Common myeloid progenitor, CD34-positive (primary cell): ENCODE measurements around the gene SLC25A51.
A peak's percentile ranks its signal among the peaks of the same experiment; 100 is the strongest.

Experiments
- CTCF ChIA-PET: fragments of 350-600 bp; sonication (Branson Sonifier 250); formaldehyde crosslinking; loops from one replicate; lab custom pipeline; 2021; ENCODE audit warnings: antibody characterized with exemption; lab: Charles Lee
- POLR2A ChIA-PET: fragments of 350-600 bp; sonication (Branson Sonifier 250); formaldehyde crosslinking; loops from one replicate; lab custom pipeline; 2021; ENCODE audit warnings: antibody characterized with exemption; lab: Charles Lee
- DNase-seq, 3 donors: peaks; one replicate each; pipeline versions ENCODE4 v3.0.0 to v3.0.0-alpha.2; 2013
- H3K27ac ChIP-seq, 2 experiments: 1 replicate in 1 of 2; 2 replicates in 1 of 2; pipeline ENCODE4 v1.7.0; 2013; ENCODE audit warnings: inconsistent platforms in 2 of 2, low read length in 2 of 2, mild to moderate bottlenecking in 2 of 2, low read depth in 1 of 2, moderate library complexity in 1 of 2; ENCODE audit not compliant: severe bottlenecking in 2 of 2, insufficient read depth in 1 of 2, poor library complexity in 1 of 2
- H3K27me3 ChIP-seq, 5 experiments: replicated peaks in 2 of 5; 1 replicate in 3 of 5; 2 replicates in 2 of 5; pipeline versions ENCODE4 v1.6.1 to v1.7.0; 2013; ENCODE audit warnings: low read length in 4 of 5, mild to moderate bottlenecking in 2 of 5, moderate library complexity in 2 of 5, inconsistent platforms in 1 of 5; ENCODE audit not compliant: insufficient read depth in 5 of 5, control insufficient read depth in 4 of 5
- H3K36me3 ChIP-seq, 4 experiments: 1 replicate in 2 of 4; 2 replicates in 2 of 4; pipeline versions ENCODE4 v1.6.1 to v1.7.0; 2013; ENCODE audit warnings: low read length in 3 of 4, control low read depth in 1 of 4, mild to moderate bottlenecking in 1 of 4; ENCODE audit not compliant: control insufficient read depth in 4 of 4, insufficient read depth in 4 of 4
- H3K4me1 ChIP-seq, 4 experiments: 1 replicate in 3 of 4; 2 replicates in 1 of 4; pipeline versions ENCODE4 v1.6.1 to v1.7.1; 2013; ENCODE audit warnings: low read length in 3 of 4, mild to moderate bottlenecking in 3 of 4, control low read depth in 1 of 4, inconsistent platforms in 1 of 4, moderate library complexity in 1 of 4; ENCODE audit not compliant: control insufficient read depth in 4 of 4, insufficient read depth in 4 of 4; ENCODE audit errors: control extremely low read depth in 1 of 4
- H3K4me3 ChIP-seq, 7 experiments: 1 replicate in 4 of 7; 2 replicates in 3 of 7; pipeline versions ENCODE4 v1.5.1 to v1.7.0; 2013; ENCODE audit warnings: mild to moderate bottlenecking in 7 of 7, low read length in 6 of 7, moderate library complexity in 6 of 7, inconsistent platforms in 2 of 7, low read depth in 2 of 7, control low read depth in 1 of 7; ENCODE audit not compliant: insufficient read depth in 4 of 7, control insufficient read depth in 1 of 7; ENCODE audit errors: extremely low read depth in 1 of 7
- H3K9me3 ChIP-seq, 5 experiments: 1 replicate in 4 of 5; 2 replicates in 1 of 5; pipeline versions ENCODE4 v1.6.1 to v1.7.1; 2013; ENCODE audit warnings: low read length in 4 of 5, mild to moderate bottlenecking in 2 of 5, inconsistent platforms in 1 of 5, low read depth in 1 of 5, moderate library complexity in 1 of 5; ENCODE audit not compliant: control insufficient read depth in 4 of 5, insufficient read depth in 2 of 5; ENCODE audit errors: control extremely low read depth in 1 of 5
- WGBS: methylation state at CpG from one replicate; pipeline ENCODE4 v1.1.5; 2013; ENCODE audit not compliant: insufficient coverage; 5-methylcytosine and 5-hydroxymethylcytosine counted together

SLC25A51 gene

DNA sequence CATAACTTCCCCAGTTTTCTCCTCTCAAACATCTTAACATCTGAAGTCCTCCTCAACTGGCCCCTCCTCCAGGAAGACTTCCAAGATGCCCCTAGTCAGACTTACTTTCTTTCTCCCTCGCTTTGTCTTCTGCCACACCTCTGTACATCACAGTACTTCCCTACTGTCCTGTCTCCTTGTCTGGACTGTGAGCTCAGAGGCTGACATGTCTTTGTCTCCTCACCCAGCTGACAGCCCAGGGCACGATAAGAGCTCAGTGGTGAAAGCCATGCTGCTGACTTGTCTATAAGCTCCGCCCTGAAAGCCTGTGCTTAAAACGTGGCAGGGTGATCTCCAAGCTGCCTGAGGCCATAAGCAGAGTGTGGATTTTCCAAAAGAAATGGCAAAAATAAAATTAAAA is 33.0 kb upstream of the SLC25A51 start:
- no peak overlapping the region for H3K27ac ChIP-seq
- CTCF ChIA-PET, result no interaction called here
- WGBS, result 86% methylated on average over 4 of the region's 4 CpGs
- no peaks in the 10 kb centered on the region for H3K27me3 ChIP-seq
- DNase-seq, result no peak
- H3K4me3 ChIP-seq, result no peak overlapping the region
- H3K36me3 ChIP-seq, result peaks cover 0 to 2% (median 0%) of the 10 kb centered on the region in 4 experiments
- no peaks in the 10 kb centered on the region for H3K9me3 ChIP-seq
- H3K4me1 ChIP-seq, result no peaks in the 10 kb centered on the region
- POLR2A ChIA-PET, result interaction anchor here (0.5 kb wide), 1 partner anchor 129 kb away, joined by 3 read pairs; no protein-coding TSS in a partner anchor

DNA sequence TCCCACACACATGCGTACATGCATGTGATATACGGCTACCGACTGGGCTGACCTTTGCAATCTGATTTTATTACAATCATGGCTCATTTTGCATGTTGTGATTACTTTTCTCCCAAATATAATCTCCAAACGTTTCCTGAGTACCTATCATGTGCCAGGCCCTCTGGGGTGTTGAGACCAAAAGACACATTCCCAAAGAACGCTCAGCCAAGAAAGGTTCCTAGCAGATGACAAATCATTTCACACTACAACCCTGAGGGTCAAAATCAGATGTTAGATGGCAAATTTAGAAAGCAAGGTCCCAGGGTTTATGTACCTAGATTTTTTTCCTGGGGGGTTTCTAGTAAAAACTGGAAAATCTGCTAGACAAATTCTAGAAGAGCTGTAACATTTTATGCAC is 32.4 kb upstream of the SLC25A51 start:
- no peaks in the 10 kb centered on the region for H3K9me3 ChIP-seq
- no peak overlapping the region for H3K27ac ChIP-seq
- no peak overlapping the region for H3K4me3 ChIP-seq
- WGBS, result 85% methylated on average over 3 of the region's 5 CpGs
- H3K4me1 ChIP-seq, result no peaks in the 10 kb centered on the region
- H3K36me3 ChIP-seq, result peaks cover 0 to 2% (median 0%) of the 10 kb centered on the region in 4 experiments
- no peak for DNase-seq
- H3K27me3 ChIP-seq, result no peaks in the 10 kb centered on the region
- CTCF ChIA-PET, result no interaction called here
- POLR2A ChIA-PET, result no interaction called here

DNA sequence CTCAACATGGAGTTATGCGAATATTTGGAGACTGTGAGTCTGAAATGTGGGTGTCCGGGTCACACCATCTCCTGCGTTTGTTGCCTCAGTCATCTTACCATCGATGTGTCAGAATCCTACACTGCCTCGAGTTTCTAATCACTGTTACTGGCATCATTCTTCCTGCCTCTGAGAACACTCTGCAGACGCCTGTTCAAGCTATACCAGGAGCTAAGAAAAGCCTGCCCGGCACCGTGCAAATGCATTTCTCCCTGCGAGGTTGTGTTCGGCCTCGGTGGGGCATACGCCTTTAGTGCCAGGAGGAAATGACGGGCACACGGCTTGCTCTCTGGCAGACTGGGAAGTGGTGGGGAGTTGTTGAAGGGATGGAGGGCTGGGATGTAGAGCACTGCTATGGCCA is 31.2 kb upstream of the SLC25A51 start:
- POLR2A ChIA-PET, result no interaction called here

DNA sequence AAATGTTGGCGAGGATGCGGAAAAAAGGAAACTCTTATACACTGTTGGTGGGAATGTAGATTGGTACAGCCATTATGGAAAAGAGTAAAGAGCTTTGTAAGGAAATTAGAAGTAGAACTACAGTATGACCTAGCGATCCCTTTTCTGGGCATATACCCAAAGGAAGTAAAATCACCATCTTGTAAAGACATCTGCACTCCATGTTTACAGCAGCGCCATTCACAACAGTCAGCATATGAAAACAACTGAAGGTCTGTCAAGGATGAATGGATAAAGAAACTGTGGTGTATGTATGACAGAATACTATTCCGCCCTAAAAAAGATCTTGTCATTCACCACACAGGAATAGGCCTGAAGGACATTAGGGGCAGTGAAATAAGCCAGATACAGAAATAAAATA is 27.7 kb upstream of the SLC25A51 start:
- CTCF ChIA-PET, result no interaction called here
- H3K36me3 ChIP-seq, result no peaks in the 10 kb centered on the region

More for the DNA sequence above, 31.2 kb upstream of the SLC25A51 start:
- Histone ChIP-seq H3K4me3 (no peak overlapping the region), H3K4me1 (no peaks in the 10 kb centered on the region), H3K27me3 (no peaks in the 10 kb centered on the region), H3K9me3 (no peaks in the 10 kb centered on the region), H3K27ac (no peak overlapping the region), H3K36me3 (peaks cover 0 to 2% (median 0%) of the 10 kb centered on the region in 4 experiments)
- no peak for DNase-seq
- WGBS, result 94% methylated on average over 10 of the region's 14 CpGs
- CTCF ChIA-PET, result interaction anchor here (0.7 to 1.3 kb wide), 2 partner anchors 52 to 57 kb away, joined by 3 read pairs; no protein-coding TSS in a partner anchor

DNA sequence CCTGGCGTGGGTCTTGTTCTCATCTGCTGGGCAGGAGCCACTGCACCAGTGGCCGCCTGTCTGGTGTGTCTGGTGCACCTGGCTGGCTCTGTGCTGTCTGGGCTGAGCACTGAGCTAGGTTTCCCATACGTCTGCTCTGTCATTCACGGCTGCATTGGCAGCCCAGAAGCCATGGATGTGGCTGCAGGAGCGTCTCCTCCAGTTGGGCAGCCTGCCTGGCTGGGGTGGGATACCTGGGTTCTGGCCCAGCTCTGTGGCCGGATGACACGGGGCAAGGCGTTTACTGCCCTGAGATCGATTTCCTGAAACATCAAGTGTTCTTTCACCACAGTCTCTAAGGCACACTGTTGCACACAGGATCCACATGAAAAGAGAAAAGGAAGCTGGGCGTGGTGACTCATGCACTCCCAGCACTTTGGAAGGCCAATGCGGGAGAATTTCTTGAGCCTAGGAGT is 25.5 kb upstream of the SLC25A51 start:
- no peaks in the 10 kb centered on the region for H3K9me3 ChIP-seq
- no peaks in the 10 kb centered on the region for H3K36me3 ChIP-seq
- WGBS, result 69% methylated on average over 11 of the region's 11 CpGs
- H3K4me1 ChIP-seq, result peaks cover 0 to 28% (median 12%) of the 10 kb centered on the region in 4 experiments
- H3K27ac ChIP-seq, result no peak overlapping the region
- H3K27me3 ChIP-seq, result no peaks in the 10 kb centered on the region
- peak; percentile 25 to 51 (median 40) for DNase-seq
- peak overlapping the region in 1 of 7 experiments; percentile 22 for H3K4me3 ChIP-seq
- CTCF ChIA-PET, result interaction anchor here (1.1 to 1.4 kb wide), 2 partner anchors 12 to 26 kb away, joined by 3 to 4 read pairs; partner anchors contain the start of gene SLC25A51
- POLR2A ChIA-PET, result no interaction called here

More for the DNA sequence above, 27.7 kb upstream of the SLC25A51 start:
- no peak overlapping the region for H3K27ac ChIP-seq
- no peak overlapping the region for H3K4me3 ChIP-seq
- H3K4me1 ChIP-seq, result peaks cover 0 to 22% (median 12%) of the 10 kb centered on the region in 4 experiments
- no CpG with 5 or more reads among the region's 5 CpGs for WGBS
- no peaks in the 10 kb centered on the region for H3K9me3 ChIP-seq
- POLR2A ChIA-PET, result no interaction called here
- DNase-seq, result no peak
- no peaks in the 10 kb centered on the region for H3K27me3 ChIP-seq

DNA sequence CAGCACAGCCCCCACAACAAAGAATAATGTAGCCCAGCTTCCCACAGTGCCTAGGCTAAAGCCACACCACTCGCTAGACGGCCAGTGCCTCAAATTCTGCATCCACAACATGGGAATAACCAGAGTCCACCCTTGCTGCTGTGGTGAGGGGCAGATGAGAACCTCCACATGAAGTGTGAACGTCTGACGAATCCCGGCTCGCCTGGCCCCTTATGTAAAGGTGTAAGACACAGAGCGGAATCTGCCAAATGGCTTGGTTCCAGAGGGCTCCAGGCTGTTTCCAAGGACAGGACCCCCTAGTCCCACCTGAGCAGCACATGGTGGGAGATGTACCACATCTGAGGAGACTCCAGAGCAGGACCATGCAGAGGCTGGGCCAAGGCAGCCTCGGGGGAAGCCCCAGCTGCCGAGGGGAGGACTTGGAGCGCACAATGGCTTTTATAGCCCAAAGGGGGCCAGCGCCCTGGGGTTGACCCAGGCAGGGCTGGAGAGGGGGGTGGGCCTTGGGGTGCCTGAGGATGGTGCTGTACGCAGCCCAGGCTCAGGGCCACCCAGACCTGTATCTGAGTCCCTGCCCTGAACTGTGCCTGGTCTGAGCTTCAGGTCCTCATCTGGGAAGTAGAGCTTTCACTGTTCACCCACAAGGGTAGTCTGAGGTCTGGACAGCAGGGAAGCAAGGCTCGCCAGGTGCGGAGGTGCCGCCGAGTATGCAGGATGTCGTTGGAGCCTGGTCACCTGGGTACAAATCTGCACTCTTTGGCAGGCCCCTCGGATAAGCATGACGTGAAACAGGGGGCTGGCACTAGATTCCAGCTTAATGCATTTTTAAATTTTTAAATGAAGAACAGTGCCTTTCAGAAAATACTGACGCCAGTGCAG is 24.9 kb upstream of the SLC25A51 start:
- peaks cover 0 to 28% (median 12%) of the 10 kb centered on the region in 4 experiments for H3K4me1 ChIP-seq
- no peaks in the 10 kb centered on the region for H3K27me3 ChIP-seq
- POLR2A ChIA-PET, result no interaction called here
- H3K9me3 ChIP-seq, result no peaks in the 10 kb centered on the region
- no peak overlapping the region for H3K4me3 ChIP-seq
- CTCF ChIA-PET, result interaction anchor here (1.1 to 1.4 kb wide), 2 partner anchors 13 to 26 kb away, joined by 3 to 4 read pairs; partner anchors contain the start of gene SLC25A51
- 96% methylated on average over 20 of the region's 20 CpGs for WGBS
- DNase-seq, result no peak
- no peak overlapping the region for H3K27ac ChIP-seq
- H3K36me3 ChIP-seq, result no peaks in the 10 kb centered on the region
